H1 (cell line): ENCODE results near the gene ENOSF1. TPM values are rescaled to one million over a fixed set of nuclear protein-coding genes. Genes with fewer than 3 reads are reported as not detected.

Experiments used
- CTCF ChIA-PET: fragments of 300-600 bp; sonication (Branson Sonifier 250); formaldehyde crosslinking; loops from one replicate; lab custom pipeline; 2021; ENCODE audit not compliant: partially characterized antibody; lab: Charles Lee
- POLR2A ChIA-PET: fragments of 300-600 bp; sonication (Branson Sonifier 250); formaldehyde crosslinking; loops from one replicate; lab custom pipeline; 2021; ENCODE audit warnings: inconsistent platforms; ENCODE audit not compliant: partially characterized antibody; lab: Charles Lee
- DNase-seq, 2 experiments: peaks; one replicate each; pipeline versions ENCODE4 v3.0.0 to v3.0.0-alpha.2; 2010 to 2022; ENCODE audit warnings: low spot score in 2 of 2, low read depth in 1 of 2, mixed read lengths in 1 of 2
- FAIRE-seq: peaks from 2 replicates; lab custom pipeline; 2011; peaks lifted over from hg19 to GRCh38; lab: Jason Lieb, UNC
- H2AFZ ChIP-seq: 2 replicates; pipeline ENCODE4 v1.8.1; 2012; ENCODE audit warnings: low read length, inconsistent platforms
- H2AK5ac ChIP-seq: 2 replicates; pipeline ENCODE4 v1.6.1; 2013; ENCODE audit warnings: low read depth, low read length
- H2BK120ac ChIP-seq: replicated peaks from 2 replicates; pipeline ENCODE3; 2013; ENCODE audit warnings: low read depth, low read length, inconsistent platforms
- H2BK12ac ChIP-seq: 2 replicates; pipeline ENCODE4 v1.6.1; 2013; ENCODE audit warnings: low read depth, low read length
- H2BK15ac ChIP-seq: 2 replicates; pipeline ENCODE4 v1.6.1; 2013; ENCODE audit warnings: low read length
- H2BK20ac ChIP-seq: 2 replicates; pipeline ENCODE4 v1.6.1; 2013; ENCODE audit warnings: low read length
- H2BK5ac ChIP-seq: 2 replicates; pipeline ENCODE4 v1.6.1; 2013; ENCODE audit warnings: low read depth, low read length
- H3K14ac ChIP-seq: 2 replicates; pipeline ENCODE4 v1.6.1; 2013; ENCODE audit warnings: inconsistent platforms; ENCODE audit not compliant: insufficient read length
- H3K18ac ChIP-seq: 2 replicates; pipeline ENCODE4 v1.6.1; 2013; ENCODE audit warnings: low read length; ENCODE audit errors: extremely low read depth
- H3K23ac ChIP-seq: 2 replicates; pipeline ENCODE4 v1.6.1; 2013; ENCODE audit warnings: inconsistent platforms; ENCODE audit not compliant: insufficient read length
- H3K23me2 ChIP-seq: 2 replicates; pipeline ENCODE4 v1.6.1; 2013; ENCODE audit warnings: low read depth, low read length
- H3K27ac ChIP-seq: 2 replicates; pipeline ENCODE4 v1.6.1; 2011; ENCODE audit warnings: low read depth, low read length, inconsistent platforms
- H3K27me3 ChIP-seq, 4 experiments: replicated peaks in 1 of 4; 1 replicate in 1 of 4; 2 replicates in 3 of 4; pipeline versions ENCODE4 v1.6.1 to v1.8.1; 2011 to 2013; ENCODE audit warnings: low read length in 3 of 4, mild to moderate bottlenecking in 3 of 4, inconsistent platforms in 2 of 4, mixed read lengths in 2 of 4, moderate library complexity in 1 of 4; ENCODE audit not compliant: control insufficient read depth in 3 of 4, insufficient read depth in 3 of 4; ENCODE audit errors: extremely low read depth in 1 of 4
- H3K36me3 ChIP-seq, 4 experiments: 2 replicates each; pipeline versions ENCODE4 v1.6.1 to v1.8.1; 2011 to 2013; ENCODE audit warnings: mild to moderate bottlenecking in 4 of 4, low read length in 3 of 4, moderate library complexity in 2 of 4, control low read depth in 1 of 4, inconsistent platforms in 1 of 4; ENCODE audit not compliant: insufficient read depth in 4 of 4, control insufficient read depth in 2 of 4
- H3K4ac ChIP-seq: replicated peaks from 2 replicates; pipeline ENCODE3; 2013; ENCODE audit warnings: low read length, low read depth, mixed read lengths, inconsistent platforms; ENCODE audit not compliant: insufficient read length
- H3K4me1 ChIP-seq, 4 experiments: replicated peaks in 1 of 4; 1 replicate in 1 of 4; 2 replicates in 3 of 4; pipeline versions ENCODE4 v1.6.1 to v1.8.1; 2011 to 2013; ENCODE audit warnings: low read length in 3 of 4, inconsistent platforms in 2 of 4, mixed read lengths in 1 of 4; ENCODE audit not compliant: insufficient read depth in 4 of 4, control insufficient read depth in 3 of 4
- H3K4me2 ChIP-seq, 2 experiments: 2 replicates each; pipeline versions ENCODE4 v1.6.1 to v1.8.1; 2011 to 2013; ENCODE audit warnings: low read depth in 2 of 2, low read length in 2 of 2, control low read depth in 1 of 2, inconsistent platforms in 1 of 2, mild to moderate bottlenecking in 1 of 2; ENCODE audit not compliant: insufficient read depth in 1 of 2
- H3K4me3 ChIP-seq, 4 experiments: fragments of 200-600, 300-600 bp in 1 of 4; sonication (generic), shearing (Covaris generic), sonication (Bioruptor Twin) in 1 of 4; 2 replicates each; pipeline versions ENCODE4 v1.5.1 to v1.8.1; 2011 to 2016; ENCODE audit warnings: low read length in 4 of 4, low read depth in 3 of 4, control low read depth in 2 of 4, inconsistent platforms in 2 of 4, mild to moderate bottlenecking in 2 of 4, mixed read lengths in 1 of 4, moderate library complexity in 1 of 4; ENCODE audit not compliant: insufficient read depth in 2 of 4; ENCODE audit errors: extremely low read depth in 1 of 4
- H3K56ac ChIP-seq: replicated peaks from 2 replicates; pipeline ENCODE3; 2013; ENCODE audit warnings: low read depth, mild to moderate bottlenecking, mixed read lengths, low read length, inconsistent platforms; ENCODE audit not compliant: insufficient read length
- H3K79me1 ChIP-seq: 2 replicates; pipeline ENCODE4 v1.6.1; 2013; ENCODE audit warnings: low read depth, low read length, control low read depth
- H3K79me2 ChIP-seq, 2 experiments: 2 replicates each; pipeline versions ENCODE4 v1.6.1 to v1.8.1; 2012 to 2013; ENCODE audit warnings: low read length in 2 of 2, mild to moderate bottlenecking in 2 of 2, inconsistent platforms in 1 of 2; ENCODE audit not compliant: insufficient read depth in 2 of 2, control insufficient read depth in 1 of 2
- H3K9ac ChIP-seq, 4 experiments: replicated peaks in 1 of 4; 1 replicate in 1 of 4; 2 replicates in 3 of 4; pipeline versions ENCODE4 v1.6.1 to v1.8.1; 2011 to 2013; ENCODE audit warnings: low read depth in 3 of 4, low read length in 3 of 4, control low read depth in 2 of 4, mild to moderate bottlenecking in 2 of 4, moderate library complexity in 2 of 4, inconsistent platforms in 1 of 4; ENCODE audit errors: extremely low read depth in 1 of 4
- H3K9me3 ChIP-seq, 2 experiments: 2 replicates each; pipeline versions ENCODE4 v1.6.1 to v1.8.1; 2012 to 2013; ENCODE audit warnings: mild to moderate bottlenecking in 2 of 2, moderate library complexity in 2 of 2, control low read depth in 1 of 2, inconsistent platforms in 1 of 2, low read depth in 1 of 2, low read length in 1 of 2, mixed read lengths in 1 of 2; ENCODE audit not compliant: insufficient read depth in 2 of 2
- H4K20me1 ChIP-seq, 2 experiments: replicated peaks in 1 of 2; 2 replicates each; pipeline versions ENCODE3 to v1.8.1; 2011 to 2013; ENCODE audit warnings: inconsistent platforms in 2 of 2, low read length in 2 of 2, mild to moderate bottlenecking in 1 of 2; ENCODE audit not compliant: insufficient read depth in 2 of 2, control insufficient read depth in 1 of 2
- H4K5ac ChIP-seq: 2 replicates; pipeline ENCODE4 v1.6.1; 2013; ENCODE audit warnings: low read length, low read depth, mixed read lengths, inconsistent platforms; ENCODE audit not compliant: insufficient read length
- H4K8ac ChIP-seq: 2 replicates; pipeline ENCODE4 v1.8.0; 2013; ENCODE audit warnings: mild to moderate bottlenecking, moderate library complexity, low read length, inconsistent platforms; ENCODE audit not compliant: insufficient read depth; ENCODE audit errors: extremely low read depth
- H4K91ac ChIP-seq: replicated peaks from 2 replicates; pipeline ENCODE3; 2013; ENCODE audit warnings: low read length, mixed read lengths, inconsistent platforms; ENCODE audit not compliant: insufficient read length
- BACH1 ChIP-seq: IDR thresholded peaks from 2 replicates; pipeline ENCODE4 v1.6.1; 2012; ENCODE audit warnings: low read length, improper control_type of control experiment
- CEBPB ChIP-seq: IDR thresholded peaks from 2 replicates; pipeline ENCODE4 v1.6.1; 2012; ENCODE audit warnings: low read depth, low read length
- CTCF ChIP-seq, 3 experiments: IDR thresholded peaks; 1 replicate in 2 of 3; 2 replicates in 1 of 3; pipeline versions ENCODE4 v1.5.1 to v1.6.1; 2011; ENCODE audit warnings: low read length in 3 of 3, mild to moderate bottlenecking in 3 of 3, inconsistent platforms in 2 of 3, low read depth in 1 of 3, moderate library complexity in 1 of 3; ENCODE audit not compliant: insufficient read depth in 1 of 3; ENCODE audit errors: control extremely low read depth in 1 of 3
- RAD21 ChIP-seq, 2 experiments: IDR thresholded peaks in 1 of 2; conservative IDR thresholded peaks in 1 of 2; 2 replicates each; pipeline ENCODE4 v1.6.1; 2011; ENCODE audit warnings: low read depth in 2 of 2, low read length in 2 of 2, improper control_type of control experiment in 1 of 2, inconsistent platforms in 1 of 2, mild to moderate bottlenecking in 1 of 2, moderate library complexity in 1 of 2
- WGBS, 2 experiments: shearing (Covaris generic) in 1 of 2; methylation state at CpG; one replicate each; pipeline versions ENCODE4 v1.1.6 to v1.1.7; 2013 to 2015; ENCODE audit warnings: low lambda C conversion rate in 2 of 2, mixed read lengths in 2 of 2, inconsistent platforms in 1 of 2, low coverage in 1 of 2, missing lambda C conversion rate in 1 of 2; ENCODE audit not compliant: insufficient replicate concordance in 2 of 2, insufficient coverage in 1 of 2, insufficient read length in 1 of 2; ENCODE audit errors: extremely low coverage in 1 of 2, missing lambda C conversion rate in 1 of 2; 5-methylcytosine and 5-hydroxymethylcytosine counted together
- polyA plus RNA-seq, 7 experiments: library from polyadenylated mRNA; depleted of rRNA in 3 of 7; stranded (reverse) in 5 of 7; unstranded in 2 of 7; fragments of >200 nt in 5 of 7; fragments of 200-250 nt in 2 of 7; gene quantifications; 1 replicate in 5 of 7; 2 replicates in 1 of 7; 4 replicates in 1 of 7; pipeline versions ENCODE4 v1.2.1 to v1.2.3, GENCODE V29; 2011 to 2013; ENCODE audit warnings: missing spikeins in 2 of 7, mixed read lengths in 2 of 7
- total RNA-seq: library from RNA; stranded (reverse); fragmentation: NEBNext Ultra II Directional; extraction: Animal tissue kit (Norgen Biotek cat#: 25700); gene quantifications from 2 replicates; pipeline ENCODE4 v1.2.1, GENCODE V29; 2021

The ENOSF1 gene
- total and polyA plus RNA-seq, 2 of the 8 experiments (the other 6 are each of a cell fraction or from before 2014, with no cell fraction given): 15.4 to 26.4 TPM

GRCh38 chr18:629269-630150 lies 82.9 kb downstream of the ENOSF1 start:
- H3K23me2 ChIP-seq: no peaks in the 10 kb centered on the region; the same call in 1 of the 2 replicates
- CTCF ChIA-PET: interaction anchor here (0.6 to 6.9 kb wide), 8 partner anchors 8 to 917 kb away, joined by 3 to 63 read pairs (median 3); partner anchors contain the start of gene TYMS

More at GRCh38 chr18:629269-630150, 82.9 kb downstream of the ENOSF1 start:
- POLR2A ChIA-PET: no interaction called here
- H4K8ac ChIP-seq: no peak overlapping the region
- no peaks in the 10 kb centered on the region for H3K79me2 ChIP-seq
- no peaks in the 10 kb centered on the region for H3K9me3 ChIP-seq
- no peak overlapping the region for H3K56ac ChIP-seq
- no peaks in the 10 kb centered on the region; a peak in 1 of 7 replicates for H3K4me1 ChIP-seq
- H2AFZ ChIP-seq: no peak overlapping the region
- H4K5ac ChIP-seq: no peak overlapping the region
- no peak overlapping the region for H3K23ac ChIP-seq
- FAIRE-seq (no peak), DNase-seq (no peak)
- 0 out of 2 replicates have a peak overlapping the region, but pooled peaks have one; percentile 8 for H2BK5ac ChIP-seq
- no peak overlapping the region for H2BK20ac ChIP-seq
- H3K9ac ChIP-seq: no peak overlapping the region
- H3K4me3 ChIP-seq: no peak overlapping the region
- no peak overlapping the region for H3K4ac ChIP-seq
- TF ChIP-seq RAD21 (IDR thresholded peaks at IDR 0.05 in 1 of 2, conservative IDR thresholded peaks at IDR 0.05 in 1 of 2; ENCODE audit: low read depth in 2 of 2, low read length in 2 of 2): peak in 1 of 2 experiments; percentile 18; a peak in 1 of 4 replicates
- TF ChIP-seq CEBPB: no peak
- TF ChIP-seq BACH1: 0 out of 2 replicates have a peak, but pooled peaks have one; percentile 28
- TF ChIP-seq CTCF (IDR thresholded peaks at IDR 0.05; ENCODE audit: control extremely low read depth in 1 of 3, insufficient read depth in 1 of 3, low read depth in 1 of 3, low read length in 3 of 3): peak in 1 of 3 experiments; percentile 39; a peak in 2 of 4 replicates
- peak overlapping the region; percentile 67; the same call in 1 of the 2 replicates for H2BK15ac ChIP-seq
- no peaks in the 10 kb centered on the region for H3K36me3 ChIP-seq
- no peak overlapping the region for H3K18ac ChIP-seq
- H3K79me1 ChIP-seq: no peaks in the 10 kb centered on the region
- no peak overlapping the region for H2BK120ac ChIP-seq
- H2BK12ac ChIP-seq: no peak overlapping the region
- H3K27me3 ChIP-seq: no peaks in the 10 kb centered on the region
- no peaks in the 10 kb centered on the region for H4K20me1 ChIP-seq
- 87% methylated on average over 6 of the region's 6 CpGs; no CpG with 5 or more reads in 1 of the 2 experiments for WGBS, 2 experiments
- no peak overlapping the region for H3K4me2 ChIP-seq
- no peak overlapping the region for H3K27ac ChIP-seq
- no peak overlapping the region for H3K14ac ChIP-seq
- no peak overlapping the region for H4K91ac ChIP-seq
- H2AK5ac ChIP-seq: no peak overlapping the region
